ENCODE data around the gene THAP8. TPM values are rescaled to one million over a fixed set of nuclear protein-coding genes. Genes with fewer than 3 reads are reported as not detected.

Gene THAP8
- total RNA-seq, 1 donor: 4.1 TPM

GRCh38 chr19:36008336-36008978, 45.6 kb downstream of the THAP8 start, which contains the start of gene SYNE4:
Gene SYNE4, minus strand, starts transcription at chr19:36008813. Its CDS starts 132 bp downstream, at chr19:36008681.
- no peak for TF ChIP-seq CTCF (IDR thresholded peaks at IDR 0.05; ENCODE audit: insufficient read depth, low read length)
- H3K4me3 ChIP-seq (ENCODE audit: low read depth, low read length): peak within 1 kb of the TSS; percentile 58
- DNase-seq (ENCODE audit: low read depth): no peak

GRCh38 chr19:36006955-36007354, 47.1 kb downstream of the THAP8 start:
- no peak overlapping the region for H3K4me3 ChIP-seq (ENCODE audit: low read depth, low read length)
- no peak for TF ChIP-seq CTCF (IDR thresholded peaks at IDR 0.05; ENCODE audit: insufficient read depth, low read length)
- DNase-seq (ENCODE audit: low read depth): no peak

- no peak for TF ChIP-seq CTCF (IDR thresholded peaks at IDR 0.05; ENCODE audit: insufficient read depth, low read length)
- DNase-seq (ENCODE audit: low read depth): no peak
- no peak overlapping the region for H3K4me3 ChIP-seq (ENCODE audit: low read depth, low read length)
Measured at GRCh38 chr19:36003284-36003683, 50.8 kb downstream of the THAP8 start.

GRCh38 chr19:36001605-36002004, 52.5 kb downstream of the THAP8 start:
- no peak for TF ChIP-seq CTCF (IDR thresholded peaks at IDR 0.05; ENCODE audit: insufficient read depth, low read length)
- DNase-seq (ENCODE audit: low read depth): no peak
- H3K4me3 ChIP-seq (ENCODE audit: low read depth, low read length): no peak overlapping the region

GRCh38 chr19:35996777-35997176, 57.3 kb downstream of the THAP8 start:
- no peak for TF ChIP-seq CTCF (IDR thresholded peaks at IDR 0.05; ENCODE audit: insufficient read depth, low read length)
- no peak overlapping the region for H3K4me3 ChIP-seq (ENCODE audit: low read depth, low read length)
- no peak for DNase-seq (ENCODE audit: low read depth)

GRCh38 chr19:35995048-35995993, 58.8 kb downstream of the THAP8 start, which contains the start of gene SDHAF1:
Gene SDHAF1, plus strand, starts transcription at chr19:35995188. Its CDS starts 87 bp downstream, at chr19:35995275.
- TF ChIP-seq CTCF (IDR thresholded peaks at IDR 0.05; ENCODE audit: insufficient read depth, low read length): no peak

More at GRCh38 chr19:35995048-35995993, 58.8 kb downstream of the THAP8 start, which contains the start of gene SDHAF1:
- peak; percentile 89 for DNase-seq (ENCODE audit: low read depth)
- H3K4me3 ChIP-seq (ENCODE audit: low read depth, low read length): peak within 1 kb of the TSS; percentile 94

All from fibroblast of the aortic adventitia (primary cell).